IMR-90 (cell line): ENCODE results near the gene NEXMIF. TPM values are rescaled to one million over a fixed set of nuclear protein-coding genes. Genes with fewer than 3 reads are reported as not detected.

Source experiments
- ATAC-seq: fragments of 200-7000 bp; cut with Tn5 transposase; 2 replicates; pipeline ENCODE4 v1.9.1; 2020; ENCODE audit warnings: low read depth, mild to moderate bottlenecking, moderate library complexity
- BruUV-seq: library from RNA; stranded (reverse); fragments of 400-500 nt; replicated peaks from 2 replicates; lab custom pipeline; 2021; lab: Mats Ljungman, UMichigan
- CTCF ChIA-PET: fragments of 300-600 bp; formaldehyde crosslinking; extraction: SDS; loops from one replicate; lab custom pipeline; 2021; ENCODE audit warnings: antibody characterized with exemption; lab: Yijun Ruan, JAX
- POLR2A ChIA-PET: fragments of 300-600 bp; sonication (Branson Sonifier 250); formaldehyde crosslinking; loops from one replicate; lab custom pipeline; 2022; ENCODE audit warnings: antibody characterized with exemption; ENCODE audit not compliant: unreplicated experiment; lab: Charles Lee
- DNase-seq: peaks from one replicate; pipeline ENCODE4 v3.0.0; 2013
- H2AFZ ChIP-seq: replicated peaks from 2 replicates; pipeline ENCODE3; 2013; ENCODE audit warnings: low read length, mild to moderate bottlenecking; ENCODE audit not compliant: poor library complexity
- H2AK5ac ChIP-seq: 2 replicates; pipeline ENCODE4 v1.6.1; 2013; ENCODE audit warnings: low read depth, low read length, inconsistent platforms
- H2AK9ac ChIP-seq: replicated peaks from 2 replicates; pipeline ENCODE3; 2013; ENCODE audit warnings: mild to moderate bottlenecking, low read depth, low read length, moderate library complexity; ENCODE audit not compliant: poor library complexity
- H2BK120ac ChIP-seq: 2 replicates; pipeline ENCODE4 v1.6.1; 2013; ENCODE audit warnings: low read depth, low read length, inconsistent platforms
- H2BK15ac ChIP-seq: 3 replicates; pipeline ENCODE4 v1.6.1; 2013; ENCODE audit warnings: low read depth, low read length, inconsistent platforms
- H2BK20ac ChIP-seq: 2 replicates; pipeline ENCODE4 v1.6.1; 2013; ENCODE audit warnings: low read depth, mild to moderate bottlenecking, inconsistent platforms, low read length, moderate library complexity
- H2BK5ac ChIP-seq: 2 replicates; pipeline ENCODE4 v1.6.1; 2013; ENCODE audit warnings: mild to moderate bottlenecking, low read depth, low read length, inconsistent platforms; ENCODE audit not compliant: poor library complexity, severe bottlenecking
- H3K14ac ChIP-seq: replicated peaks from 2 replicates; pipeline ENCODE4 v1.6.1; 2013; ENCODE audit warnings: low read depth, low read length, inconsistent platforms
- H3K18ac ChIP-seq: 2 replicates; pipeline ENCODE4 v1.6.1; 2013; ENCODE audit warnings: low read depth, low read length, control low read depth
- H3K23ac ChIP-seq: 2 replicates; pipeline ENCODE4 v1.6.1; 2013; ENCODE audit warnings: low read depth, low read length, inconsistent platforms
- H3K27ac ChIP-seq: 2 replicates; pipeline ENCODE4 v1.5.1; 2013; ENCODE audit warnings: mild to moderate bottlenecking, control low read depth, low read length; ENCODE audit not compliant: insufficient read depth
- H3K27me3 ChIP-seq: 2 replicates; pipeline ENCODE4 v1.6.1; 2013; ENCODE audit warnings: low read length; ENCODE audit not compliant: control insufficient read depth, insufficient read depth
- H3K36me3 ChIP-seq: 2 replicates; pipeline ENCODE4 v1.6.1; 2013; ENCODE audit warnings: low read length, mixed read lengths; ENCODE audit not compliant: control insufficient read depth, insufficient read depth
- H3K4ac ChIP-seq: 2 replicates; pipeline ENCODE4 v1.6.1; 2013; ENCODE audit warnings: low read depth, low read length, inconsistent platforms
- H3K4me1 ChIP-seq: 2 replicates; pipeline ENCODE4 v1.6.1; 2013; ENCODE audit warnings: low read length, mixed read lengths; ENCODE audit not compliant: control insufficient read depth, insufficient read depth
- H3K4me2 ChIP-seq: 2 replicates; pipeline ENCODE4 v1.6.1; 2013; ENCODE audit warnings: low read depth, mild to moderate bottlenecking, control low read depth, low read length, moderate library complexity
- H3K4me3 ChIP-seq: 2 replicates; pipeline ENCODE4 v1.5.1; 2013; ENCODE audit warnings: low read depth, mild to moderate bottlenecking, control low read depth, low read length, moderate library complexity; ENCODE audit not compliant: insufficient read depth
- H3K56ac ChIP-seq: 2 replicates; pipeline ENCODE4 v1.6.1; 2013; ENCODE audit warnings: low read length, inconsistent platforms; ENCODE audit not compliant: insufficient read depth; ENCODE audit errors: extremely low read depth
- H3K79me1 ChIP-seq, 2 experiments: 2 replicates each; pipeline ENCODE4 v1.6.1; 2013; ENCODE audit warnings: low read length in 2 of 2, inconsistent platforms in 1 of 2, low read depth in 1 of 2
- H3K9ac ChIP-seq: 2 replicates; pipeline ENCODE4 v1.6.1; 2013; ENCODE audit warnings: low read depth, low read length, control low read depth
- H3K9me1 ChIP-seq: 2 replicates; pipeline ENCODE4 v1.6.1; 2013; ENCODE audit warnings: low read length, inconsistent platforms; ENCODE audit not compliant: insufficient read depth
- H3K9me3 ChIP-seq: 2 replicates; pipeline ENCODE4 v1.6.1; 2013; ENCODE audit warnings: low read length; ENCODE audit not compliant: control insufficient read depth, insufficient read depth
- H4K20me1 ChIP-seq: 2 replicates; pipeline ENCODE4 v1.6.1; 2013; ENCODE audit warnings: low read length, inconsistent platforms; ENCODE audit not compliant: insufficient read depth
- H4K5ac ChIP-seq: 2 replicates; pipeline ENCODE4 v1.6.1; 2013; ENCODE audit warnings: mild to moderate bottlenecking, low read depth, low read length, control low read depth
- H4K8ac ChIP-seq, 2 experiments: 2 replicates each; pipeline ENCODE4 v1.6.1; 2013; ENCODE audit warnings: low read depth in 2 of 2, low read length in 2 of 2, control low read depth in 1 of 2, inconsistent platforms in 1 of 2
- H4K91ac ChIP-seq: 2 replicates; pipeline ENCODE4 v1.6.1; 2013; ENCODE audit warnings: low read depth, low read length, inconsistent platforms; ENCODE audit not compliant: insufficient read depth
- BHLHE40 ChIP-seq: fragments of 150-350 bp; IDR thresholded peaks from 2 replicates; pipeline ENCODE4 v1.6.1; 2016; ENCODE audit warnings: mild to moderate bottlenecking, low read depth, low read length
- ELK1 ChIP-seq: fragments of 150-350 bp; IDR thresholded peaks from 2 replicates; pipeline ENCODE4 v1.6.1; 2016; ENCODE audit warnings: low read depth, mild to moderate bottlenecking, low read length, moderate library complexity, borderline replicate concordance
- MAFK ChIP-seq: IDR thresholded peaks from 2 replicates; pipeline ENCODE4 v1.6.1; 2012; ENCODE audit warnings: low read depth, low read length, improper control_type of control experiment
- MAZ ChIP-seq: IDR thresholded peaks from 2 replicates; pipeline ENCODE4 v1.6.1; 2012; ENCODE audit warnings: low read depth, mild to moderate bottlenecking, low read length, improper control_type of control experiment, moderate library complexity, borderline replicate concordance
- MXI1 ChIP-seq: IDR thresholded peaks from 2 replicates; pipeline ENCODE4 v1.6.1; 2012; ENCODE audit warnings: low read depth, mild to moderate bottlenecking, low read length, moderate library complexity, borderline replicate concordance
- NFE2L2 ChIP-seq: fragments of 150-350 bp; IDR thresholded peaks from 2 replicates; pipeline ENCODE4 v1.6.1; 2016; ENCODE audit warnings: low read depth, mild to moderate bottlenecking, low read length
- POLR2A ChIP-seq: IDR thresholded peaks from 2 replicates; pipeline ENCODE4 v1.6.1; 2012; ENCODE audit warnings: mild to moderate bottlenecking, low read depth, low read length
- RAD21 ChIP-seq: IDR thresholded peaks from 2 replicates; pipeline ENCODE4 v1.6.1; 2012; ENCODE audit warnings: low read length, improper control_type of control experiment
- RCOR1 ChIP-seq: IDR thresholded peaks from 2 replicates; pipeline ENCODE4 v1.6.1; 2012; ENCODE audit warnings: mild to moderate bottlenecking, low read length, improper control_type of control experiment; ENCODE audit not compliant: insufficient replicate concordance
- RFX5 ChIP-seq: IDR thresholded peaks from 2 replicates; pipeline ENCODE4 v1.8.0; 2012; ENCODE audit warnings: low read depth, mild to moderate bottlenecking, low read length, moderate library complexity
- SMC3 ChIP-seq: fragments of 150-350 bp; IDR thresholded peaks from 2 replicates; pipeline ENCODE4 v1.6.1; 2016; ENCODE audit warnings: low read depth, mild to moderate bottlenecking, antibody characterized with exemption, low read length, moderate library complexity
- WGBS, 2 experiments: methylation state at CpG; one replicate each; pipeline versions ENCODE4 v1.1.5 to v1.1.7; 2013; ENCODE audit warnings: missing lambda C conversion rate in 2 of 2; ENCODE audit not compliant: insufficient read length in 1 of 2; ENCODE audit errors: extremely low coverage in 2 of 2; 5-methylcytosine and 5-hydroxymethylcytosine counted together
- dilution Hi-C: fragments of 300-500 bp; cut with HindIII; formaldehyde crosslinking; loops from one replicate; pipeline ENCODE4 v1.14.3; 2018; ENCODE audit warnings: low sequenced_read_pairs; ENCODE audit not compliant: unreplicated experiment
- in situ Hi-C: fragments of 300-500 bp; cut with MboI; formaldehyde crosslinking; loops from 3 replicates; pipeline ENCODE4 v1.14.3; 2019; ENCODE audit warnings: low sequenced_read_pairs, inconsistent platforms, mixed read lengths
- intact Hi-C: fragments of 100-400 bp; cut with micrococcal nuclease; formaldehyde crosslinking; loops from 2 replicates; pipeline ENCODE4 v1.10.0; 2022
- polyA plus RNA-seq, 3 experiments: library from polyadenylated mRNA; depleted of rRNA; stranded (reverse); fragments of >200 nt; gene quantifications; 2 replicates each; pipeline ENCODE4 v1.2.3, GENCODE V29; 2012; ENCODE audit warnings: low replicate concordance in 1 of 3
- total RNA-seq: library from RNA; depleted of rRNA; stranded (reverse); fragments of >200 nt; gene quantifications from 2 replicates; pipeline ENCODE4 v1.2.3, GENCODE V29; 2012

Gene NEXMIF
- total and polyA plus RNA-seq, 2 of the 4 experiments (the other 2 are of a cell fraction) = not detected

GRCh38 chrX:74804574-74804973, 120.7 kb downstream of the NEXMIF start:
- no peak for TF ChIP-seq RAD21
- no peak for TF ChIP-seq MAZ
- no peak for TF ChIP-seq RCOR1
- no peak for TF ChIP-seq RFX5
- no peak for TF ChIP-seq BHLHE40
- TF ChIP-seq MAFK = no peak
- no peak for TF ChIP-seq ELK1
- no peak for TF ChIP-seq MXI1
- TF ChIP-seq POLR2A = no peak
- TF ChIP-seq SMC3 = no peak
- TF ChIP-seq NFE2L2 = no peak

More at GRCh38 chrX:74804574-74804973, 120.7 kb downstream of the NEXMIF start:
- dilution Hi-C loops = no loop called here
- H3K4me2 ChIP-seq = no peak overlapping the region
- no CpG with 5 or more reads among the region's 5 CpGs for WGBS, 2 experiments
- H2AK5ac ChIP-seq = no peak overlapping the region
- H3K4ac ChIP-seq = no peak overlapping the region
- no peak overlapping the region for H3K14ac ChIP-seq
- in situ Hi-C loops = no loop called here
- H3K27ac ChIP-seq = no peak overlapping the region
- H3K4me3 ChIP-seq = no peak overlapping the region
- H3K4me1 ChIP-seq = no peaks in the 10 kb centered on the region
- H2BK120ac ChIP-seq = no peak overlapping the region
- H3K18ac ChIP-seq = no peak overlapping the region
- intact Hi-C loops = no loop called here
- no peak overlapping the region for H4K5ac ChIP-seq
- ChIA-PET CTCF (no interaction called here), POLR2A (no interaction called here)
- no peak overlapping the region for H2AFZ ChIP-seq
- no peak overlapping the region for H3K56ac ChIP-seq
- no peak for ATAC-seq
- BruUV-seq = no TSS peak
- H2BK15ac ChIP-seq = no peak overlapping the region
- H3K9me3 ChIP-seq = no peaks in the 10 kb centered on the region; the same call in 1 of the 2 replicates
- H4K8ac ChIP-seq = no peak overlapping the region
- H4K20me1 ChIP-seq = no peaks in the 10 kb centered on the region
- H3K9ac ChIP-seq = no peak overlapping the region
- no peak overlapping the region for H2BK5ac ChIP-seq
- no peaks in the 10 kb centered on the region for H3K9me1 ChIP-seq
- H2BK20ac ChIP-seq = no peak overlapping the region
- no peak for DNase-seq
- H3K23ac ChIP-seq = no peak overlapping the region
- no peaks in the 10 kb centered on the region for H3K36me3 ChIP-seq
- no peaks in the 10 kb centered on the region for H3K79me1 ChIP-seq
- H4K91ac ChIP-seq = no peak overlapping the region
- H3K27me3 ChIP-seq = no peaks in the 10 kb centered on the region; the same call in 1 of the 2 replicates
- no peak overlapping the region for H2AK9ac ChIP-seq
